ENCODE measurements around the gene MANSC4. TPM values are rescaled to one million over a fixed set of nuclear protein-coding genes. Genes with fewer than 3 reads are reported as not detected.
A peak's percentile ranks its signal among the peaks of the same experiment; 100 is the strongest.

The MANSC4 gene
- total RNA-seq, 2 experiments from 2014 or later: not detected

DNA sequence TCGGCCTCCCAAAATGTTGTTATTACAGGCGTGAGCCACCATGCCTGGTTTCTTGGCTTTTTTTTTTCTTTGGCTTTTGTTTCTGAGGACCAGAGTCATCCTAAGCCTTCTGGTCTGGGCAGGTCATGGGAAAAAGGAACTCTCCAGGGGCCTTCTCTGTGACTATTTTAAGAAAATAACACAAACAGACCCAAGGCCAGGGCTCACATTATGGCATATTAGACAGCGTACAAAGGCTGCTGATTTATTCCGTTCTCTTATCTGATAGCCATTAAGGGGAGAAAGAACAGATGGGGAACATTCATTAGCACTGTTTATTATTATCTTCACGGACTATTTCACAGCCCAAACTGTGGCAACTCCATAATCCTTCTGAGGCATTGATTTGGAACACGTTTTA lies 28.8 kb upstream of the MANSC4 start:
- Mint-ChIP-seq H3K4me3 (no peak overlapping the region), H3K27me3 (peaks cover 21% of the 10 kb centered on the region), H3K36me3 (peaks cover 2% of the 10 kb centered on the region), H3K9me3 (no peaks in the 10 kb centered on the region), H3K27ac (no peak overlapping the region), H3K4me1 (peaks cover 22% of the 10 kb centered on the region)
- no peak for DNase-seq

- H3K4me3 Mint-ChIP-seq: peak overlapping the region; percentile 53
Observed at GRCh38 chr12:27807063-27807703, 27.1 kb upstream of the MANSC4 start.

DNA sequence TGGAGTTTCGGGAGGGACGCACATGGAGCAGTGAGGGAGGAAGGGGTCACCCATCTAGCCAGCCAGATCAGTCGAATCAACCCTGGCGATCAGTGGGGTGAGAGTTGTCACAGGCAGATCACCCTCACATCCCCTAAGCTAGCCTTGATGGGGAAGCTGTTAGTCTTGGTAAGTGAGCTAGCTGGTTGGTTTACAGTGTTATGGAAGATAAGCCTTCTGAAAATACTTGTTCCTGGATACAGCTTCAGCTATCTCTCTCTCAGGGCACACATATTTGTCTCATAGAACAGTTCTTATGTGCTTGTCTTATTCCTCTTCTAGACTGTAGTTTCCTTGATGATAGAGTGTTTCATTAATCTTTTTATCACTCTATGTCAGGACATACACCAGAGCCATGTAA lies 26.2 kb upstream of the MANSC4 start:
- peak overlapping the region; percentile 72 for H3K27ac Mint-ChIP-seq
- peaks cover 6% of the 10 kb centered on the region for H3K36me3 Mint-ChIP-seq
- DNase-seq: no peak
- peak overlapping the region; percentile 23 for H3K4me3 Mint-ChIP-seq
- H3K27me3 Mint-ChIP-seq: peaks cover 21% of the 10 kb centered on the region
- peaks cover 43% of the 10 kb centered on the region for H3K4me1 Mint-ChIP-seq
- no peaks in the 10 kb centered on the region for H3K9me3 Mint-ChIP-seq

More at GRCh38 chr12:27807063-27807703, 27.1 kb upstream of the MANSC4 start:
- Mint-ChIP-seq H3K27me3 (peaks cover 21% of the 10 kb centered on the region), H3K9me3 (no peaks in the 10 kb centered on the region), H3K36me3 (peaks cover 2% of the 10 kb centered on the region), H3K27ac (peak overlapping the region; percentile 72), H3K4me1 (peaks cover 35% of the 10 kb centered on the region)
- peak; percentile 38 for DNase-seq

- H3K27me3 Mint-ChIP-seq: peaks cover 21% of the 10 kb centered on the region
- no peak overlapping the region for H3K4me3 Mint-ChIP-seq
- no peak overlapping the region for H3K27ac Mint-ChIP-seq
- peaks cover 53% of the 10 kb centered on the region for H3K4me1 Mint-ChIP-seq
- H3K9me3 Mint-ChIP-seq: no peaks in the 10 kb centered on the region
- peaks cover 13% of the 10 kb centered on the region for H3K36me3 Mint-ChIP-seq
- no peak for DNase-seq
Observed at GRCh38 chr12:27805238-27805637, 25.2 kb upstream of the MANSC4 start.

DNA sequence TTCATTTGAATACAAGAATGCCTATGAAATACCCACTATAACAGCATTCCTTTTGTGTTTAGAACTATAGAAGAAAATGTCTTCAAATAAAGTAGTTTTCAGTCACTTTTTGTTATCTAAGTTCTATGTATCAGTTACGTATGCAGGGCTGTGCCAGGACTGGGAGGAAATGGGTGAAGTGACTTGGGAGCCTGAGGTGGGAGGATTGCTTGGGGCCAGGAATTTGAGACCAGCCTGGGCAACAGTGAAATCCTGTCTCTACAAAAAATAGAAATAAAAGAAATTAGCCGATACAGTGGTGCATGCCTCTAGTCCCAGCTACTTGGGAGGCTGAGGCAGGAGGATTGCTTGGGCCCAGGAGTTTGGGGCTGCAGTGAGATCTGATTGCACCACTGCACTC lies 22.9 kb upstream of the MANSC4 start:
- no peak for DNase-seq
- H3K27ac Mint-ChIP-seq: peak overlapping the region; percentile 66
- H3K4me1 Mint-ChIP-seq: peaks cover 55% of the 10 kb centered on the region

DNA sequence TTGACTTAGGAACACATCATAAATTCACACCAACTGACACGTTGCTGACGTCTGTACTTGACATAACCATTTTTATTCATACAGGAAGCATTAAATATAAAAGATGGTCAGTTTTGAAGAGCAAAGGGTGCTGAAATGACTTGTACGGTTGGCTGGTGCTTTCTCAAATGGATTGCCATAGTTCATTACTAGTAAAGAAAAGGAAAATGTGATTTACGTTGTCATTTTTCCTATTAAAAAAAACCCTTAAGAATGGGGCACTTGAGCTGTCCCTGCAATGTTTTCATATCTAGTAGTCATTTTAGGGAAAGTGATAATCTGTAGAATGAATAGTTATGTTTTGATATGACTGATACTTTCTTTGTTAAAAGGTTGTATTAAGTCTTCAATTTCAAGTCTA lies 22.5 kb upstream of the MANSC4 start:
- H3K36me3 Mint-ChIP-seq: peaks cover 24% of the 10 kb centered on the region
- no peak overlapping the region for H3K4me3 Mint-ChIP-seq
- DNase-seq: no peak
- H3K27me3 Mint-ChIP-seq: peaks cover 12% of the 10 kb centered on the region
- H3K27ac Mint-ChIP-seq: peak overlapping the region; percentile 90
- H3K9me3 Mint-ChIP-seq: no peaks in the 10 kb centered on the region
- H3K4me1 Mint-ChIP-seq: peaks cover 53% of the 10 kb centered on the region

More for the DNA sequence above, 22.9 kb upstream of the MANSC4 start:
- H3K9me3 Mint-ChIP-seq: no peaks in the 10 kb centered on the region
- peaks cover 21% of the 10 kb centered on the region for H3K36me3 Mint-ChIP-seq
- H3K4me3 Mint-ChIP-seq: peak overlapping the region; percentile 26
- peaks cover 17% of the 10 kb centered on the region for H3K27me3 Mint-ChIP-seq

DNA sequence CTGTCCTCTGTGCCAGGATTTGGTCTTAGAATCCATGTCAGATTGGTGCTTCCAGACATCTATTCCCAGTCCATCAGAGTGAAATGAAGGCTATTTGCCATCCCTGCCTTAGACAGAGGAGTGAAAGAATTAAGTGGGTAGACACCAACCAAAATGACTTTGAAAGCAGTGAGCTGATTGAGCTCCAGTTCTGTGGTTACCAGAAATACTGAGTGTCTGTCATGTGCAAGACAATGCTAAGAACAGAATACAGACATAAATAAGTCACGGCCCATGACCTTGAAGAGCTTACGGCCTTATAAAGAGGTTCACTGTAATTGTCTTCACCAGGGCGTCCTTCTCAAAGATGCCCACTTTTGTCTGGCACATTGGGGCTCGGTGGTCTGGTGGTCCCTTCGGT lies 21.6 kb upstream of the MANSC4 start:
- no peak for DNase-seq
- peaks cover 6% of the 10 kb centered on the region for H3K27me3 Mint-ChIP-seq
- H3K9me3 Mint-ChIP-seq: no peaks in the 10 kb centered on the region
- H3K4me3 Mint-ChIP-seq: no peak overlapping the region
- peaks cover 33% of the 10 kb centered on the region for H3K36me3 Mint-ChIP-seq
- H3K4me1 Mint-ChIP-seq: peaks cover 48% of the 10 kb centered on the region
- peak overlapping the region; percentile 90 for H3K27ac Mint-ChIP-seq

GRCh38 chr12:27800819-27801218 lies 20.8 kb upstream of the MANSC4 start:
- no peak for DNase-seq
- Mint-ChIP-seq H3K4me3 (peak overlapping the region; percentile 3), H3K27me3 (no peaks in the 10 kb centered on the region), H3K36me3 (peaks cover 33% of the 10 kb centered on the region), H3K9me3 (no peaks in the 10 kb centered on the region), H3K27ac (peak overlapping the region; percentile 90), H3K4me1 (peaks cover 41% of the 10 kb centered on the region)

DNA sequence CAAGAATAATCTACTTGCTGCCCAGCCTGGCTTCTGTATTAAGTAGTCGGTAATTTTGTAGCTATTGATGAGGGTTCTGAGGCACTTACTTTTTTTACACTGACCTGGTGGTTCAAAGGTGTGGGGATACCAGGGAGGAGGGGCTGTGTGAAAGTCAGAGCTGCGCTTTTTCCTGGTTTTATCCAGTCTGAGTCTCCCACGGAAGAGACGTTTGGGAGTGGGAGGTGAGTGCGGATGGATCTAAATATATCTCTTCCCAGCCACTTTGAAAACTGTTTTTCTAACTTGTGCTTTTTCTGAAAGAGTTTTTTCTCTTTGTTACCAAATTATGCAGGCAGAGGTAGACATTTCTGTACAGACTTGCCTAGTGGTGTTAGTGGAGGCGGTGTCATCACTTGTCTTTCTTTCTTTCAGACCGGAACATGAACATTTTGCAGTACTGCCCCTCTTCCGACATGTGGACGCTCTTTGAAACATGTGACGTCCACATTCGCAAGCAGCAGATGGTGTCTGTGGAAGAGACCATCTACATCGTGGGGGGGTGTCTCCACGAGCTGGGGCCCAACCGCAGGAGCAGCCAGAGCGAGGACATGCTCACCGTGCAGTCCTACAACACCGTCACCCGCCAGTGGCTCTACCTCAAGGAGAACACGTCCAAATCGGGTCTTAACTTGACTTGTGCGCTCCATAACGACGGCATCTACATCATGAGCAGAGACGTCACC lies 17.4 kb upstream of the MANSC4 start:
- H3K27me3 Mint-ChIP-seq: no peaks in the 10 kb centered on the region
- no peak overlapping the region for H3K4me3 Mint-ChIP-seq
- DNase-seq: no peak
- no peak overlapping the region for H3K27ac Mint-ChIP-seq
- H3K4me1 Mint-ChIP-seq: peaks cover 36% of the 10 kb centered on the region
- no peaks in the 10 kb centered on the region for H3K9me3 Mint-ChIP-seq
- H3K36me3 Mint-ChIP-seq: peaks cover 42% of the 10 kb centered on the region

GRCh38 chr12:27796128-27796527 lies 16.1 kb upstream of the MANSC4 start:
- H3K9me3 Mint-ChIP-seq: no peaks in the 10 kb centered on the region

GRCh38 chr12:27794818-27795584 lies 15.0 kb upstream of the MANSC4 start:
- H3K27me3 Mint-ChIP-seq: no peaks in the 10 kb centered on the region
- DNase-seq: no peak
- H3K9me3 Mint-ChIP-seq: no peaks in the 10 kb centered on the region
- no peak overlapping the region for H3K4me3 Mint-ChIP-seq
- H3K36me3 Mint-ChIP-seq: peaks cover 35% of the 10 kb centered on the region
- peak overlapping the region; percentile 19 for H3K27ac Mint-ChIP-seq
- H3K4me1 Mint-ChIP-seq: peaks cover 13% of the 10 kb centered on the region

More at GRCh38 chr12:27796128-27796527, 16.1 kb upstream of the MANSC4 start:
- Mint-ChIP-seq H3K27me3 (no peaks in the 10 kb centered on the region), H3K4me3 (no peak overlapping the region), H3K4me1 (peaks cover 24% of the 10 kb centered on the region), H3K27ac (no peak overlapping the region), H3K36me3 (peaks cover 44% of the 10 kb centered on the region)
- DNase-seq: no peak

DNA sequence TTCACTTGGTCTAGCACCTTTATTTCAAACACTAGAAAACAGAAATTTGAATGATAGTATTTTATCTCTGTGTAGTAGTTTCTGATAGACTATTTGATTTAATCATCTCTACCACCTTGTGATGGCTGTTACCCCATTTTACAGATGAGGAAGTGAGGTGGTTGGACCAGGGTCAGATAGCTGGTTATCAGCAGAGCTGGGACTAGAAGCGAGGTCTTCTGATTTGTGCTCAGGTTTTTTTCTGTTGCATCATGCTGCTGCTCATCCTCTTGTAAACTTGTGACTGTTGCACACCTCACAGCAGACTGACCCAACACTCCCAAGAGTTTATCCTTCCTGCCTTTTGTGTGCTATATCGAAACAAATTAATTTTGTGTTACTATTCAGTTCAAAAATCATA lies 10.1 kb upstream of the MANSC4 start:
- DNase-seq: no peak
- no peaks in the 10 kb centered on the region for H3K27me3 Mint-ChIP-seq

GRCh38 chr12:27787559-27787958 lies 7.5 kb upstream of the MANSC4 start:
- DNase-seq: no peak
- H3K4me3 Mint-ChIP-seq: no peak overlapping the region
- H3K4me1 Mint-ChIP-seq: peaks cover 34% of the 10 kb centered on the region
- no peaks in the 10 kb centered on the region for H3K9me3 Mint-ChIP-seq
- H3K36me3 Mint-ChIP-seq: peaks cover 38% of the 10 kb centered on the region
- no peak overlapping the region for H3K27ac Mint-ChIP-seq
- no peaks in the 10 kb centered on the region for H3K27me3 Mint-ChIP-seq

More for the DNA sequence above, 10.1 kb upstream of the MANSC4 start:
- peaks cover 32% of the 10 kb centered on the region for H3K4me1 Mint-ChIP-seq
- no peaks in the 10 kb centered on the region for H3K9me3 Mint-ChIP-seq
- peaks cover 36% of the 10 kb centered on the region for H3K36me3 Mint-ChIP-seq
- H3K27ac Mint-ChIP-seq: no peak overlapping the region
- no peak overlapping the region for H3K4me3 Mint-ChIP-seq

DNA sequence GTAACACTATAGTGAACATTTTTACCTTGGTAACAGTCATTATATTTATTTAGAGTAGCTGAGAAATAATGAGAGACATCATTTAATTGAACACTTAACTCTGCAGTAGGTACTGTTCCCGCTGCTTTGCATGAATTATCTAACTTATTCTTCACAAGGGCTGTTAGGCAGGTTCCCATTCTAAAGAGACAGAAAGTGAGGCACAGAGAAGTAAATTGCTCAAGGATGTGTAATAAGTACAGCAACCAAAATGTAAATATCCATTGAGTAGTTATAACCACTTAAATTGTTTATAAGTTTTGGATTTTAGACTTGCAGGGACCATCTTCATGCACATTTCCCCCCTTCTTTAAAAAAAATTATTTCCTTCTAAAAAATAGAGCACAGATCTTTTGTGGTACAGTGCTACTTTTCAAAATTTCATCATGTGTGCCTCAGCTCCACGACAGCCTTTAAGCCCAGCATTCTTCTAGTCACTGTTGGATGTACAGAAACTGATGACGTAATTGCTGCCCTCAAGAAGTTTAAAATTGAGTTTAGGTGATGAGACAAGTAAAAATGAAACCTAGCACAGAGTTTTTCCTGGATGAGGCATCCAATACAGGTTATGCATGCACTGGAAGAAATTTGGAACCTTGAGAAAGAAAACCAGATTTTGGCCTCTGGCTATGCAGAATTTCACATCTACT lies 6.0 kb upstream of the MANSC4 start:
- no peak for DNase-seq
- H3K4me1 Mint-ChIP-seq: peaks cover 50% of the 10 kb centered on the region
- no peak overlapping the region for H3K4me3 Mint-ChIP-seq
- H3K27me3 Mint-ChIP-seq: no peaks in the 10 kb centered on the region
- H3K36me3 Mint-ChIP-seq: peaks cover 43% of the 10 kb centered on the region
- no peak overlapping the region for H3K27ac Mint-ChIP-seq
- no peaks in the 10 kb centered on the region for H3K9me3 Mint-ChIP-seq

- Mint-ChIP-seq H3K4me1 (peaks cover 45% of the 10 kb centered on the region), H3K4me3 (peak overlapping the region; percentile 65), H3K27ac (no peak overlapping the region), H3K27me3 (no peaks in the 10 kb centered on the region), H3K36me3 (peaks cover 32% of the 10 kb centered on the region), H3K9me3 (no peaks in the 10 kb centered on the region)
- DNase-seq: no peak
Observed at GRCh38 chr12:27782481-27782880, 2.4 kb upstream of the MANSC4 start.

All from activated naive CD8-positive, alpha-beta T cell treated with anti-CD3 and anti-CD28 coated beads for 36 hours (primary cell).